HepG2 (cell line): ENCODE results near the gene ADH1B. TPM values are rescaled to one million over a fixed set of nuclear protein-coding genes. Genes with fewer than 3 reads are reported as not detected.

Experiments
- ATAC-seq: fragments of 200-7000 bp; cut with Tn5 transposase; 3 replicates; pipeline ENCODE4 v1.9.1; 2020; ENCODE audit warnings: mild to moderate bottlenecking, moderate library complexity
- BruUV-seq: library from RNA; stranded (reverse); fragments of 400-500 nt; replicated peaks from 2 replicates; lab custom pipeline; 2021; lab: Mats Ljungman, UMichigan
- CTCF ChIA-PET: fragments of 300-600 bp; formaldehyde crosslinking; extraction: SDS; loops from one replicate; lab custom pipeline; 2021; ENCODE audit warnings: low total read pairs, inconsistent platforms, low intra/inter-chr PET ratio; lab: Yijun Ruan, JAX
- POLR2A ChIA-PET: fragments of 350-600 bp; sonication (Branson Sonifier 250); formaldehyde crosslinking; loops from one replicate; lab custom pipeline; 2020; ENCODE audit warnings: antibody characterized with exemption, inconsistent platforms; lab: Yijun Ruan, JAX
- DNase-seq: peaks from one replicate; pipeline ENCODE4 v3.0.0-alpha.2; 2015; ENCODE audit warnings: low spot score
- FAIRE-seq: peaks from 3 replicates; lab custom pipeline; 2011; peaks lifted over from hg19 to GRCh38; lab: Jason Lieb, UNC
- H2AFZ ChIP-seq: one replicate; pipeline ENCODE4 v1.6.1; 2011; ENCODE audit warnings: low read length, inconsistent platforms
- H3K27ac ChIP-seq: fragments of 300-600 bp; 3 replicates; pipeline ENCODE4 v1.8.0; 2011; ENCODE audit warnings: mixed run types, mild to moderate bottlenecking, mixed read lengths, low read length, inconsistent platforms; ENCODE audit not compliant: insufficient read depth; ENCODE audit errors: extremely low read length
- H3K27me3 ChIP-seq, 2 experiments: fragments of 200-600 bp in 1 of 2; 2 replicates in 1 of 2; 3 replicates in 1 of 2; pipeline versions ENCODE4 v1.6.0 to v1.8.0; 2011; ENCODE audit warnings: low read length in 2 of 2, mild to moderate bottlenecking in 2 of 2, moderate library complexity in 2 of 2, inconsistent platforms in 1 of 2; ENCODE audit not compliant: insufficient read depth in 2 of 2, control insufficient read depth in 1 of 2
- H3K36me3 ChIP-seq, 2 experiments: fragments of 200-600 bp in 1 of 2; replicated peaks in 1 of 2; 2 replicates in 1 of 2; 3 replicates in 1 of 2; pipeline versions ENCODE4 v1.5.1 to v1.8.0; 2011; ENCODE audit warnings: low read length in 2 of 2, inconsistent platforms in 1 of 2; ENCODE audit not compliant: insufficient read depth in 2 of 2, control insufficient read depth in 1 of 2
- H3K4me1 ChIP-seq: 2 replicates; pipeline ENCODE4 v1.5.1; 2012; ENCODE audit warnings: low read length, inconsistent platforms; ENCODE audit not compliant: insufficient read depth
- H3K4me2 ChIP-seq: 2 replicates; pipeline ENCODE4 v1.6.0; 2011; ENCODE audit warnings: low read depth, low read length, inconsistent platforms
- H3K4me3 ChIP-seq, 3 experiments: fragments of 200-600 bp in 1 of 3; sonication (generic), shearing (Covaris generic) in 1 of 3; replicated peaks in 1 of 3; 2 replicates each; pipeline ENCODE4 v1.5.1; 2011 to 2016; ENCODE audit warnings: low read length in 3 of 3, inconsistent platforms in 2 of 3, low read depth in 2 of 3, mild to moderate bottlenecking in 2 of 3, control low read depth in 1 of 3, mixed read lengths in 1 of 3; ENCODE audit not compliant: insufficient read depth in 1 of 3
- H3K79me2 ChIP-seq: one replicate; pipeline ENCODE4 v1.6.1; 2011; ENCODE audit warnings: low read length, inconsistent platforms; ENCODE audit not compliant: insufficient read depth
- H3K9ac ChIP-seq: 2 replicates; pipeline ENCODE4 v1.6.0; 2011; ENCODE audit warnings: mild to moderate bottlenecking, low read depth, low read length, inconsistent platforms; ENCODE audit not compliant: insufficient read depth
- H3K9me3 ChIP-seq: 2 replicates; pipeline ENCODE4 v1.5.1; 2012; ENCODE audit warnings: mild to moderate bottlenecking, low read length
- H4K20me1 ChIP-seq: 2 replicates; pipeline ENCODE4 v1.6.0; 2011; ENCODE audit warnings: inconsistent platforms, mild to moderate bottlenecking, low read length, moderate library complexity; ENCODE audit not compliant: insufficient read depth
- ARID5B ChIP-seq: IDR thresholded peaks from 2 replicates; pipeline ENCODE4 v1.4.0; 2020; ENCODE audit warnings: mild to moderate bottlenecking, missing genetic modification reagents
- CEBPG ChIP-seq: IDR thresholded peaks from 2 replicates; pipeline ENCODE4 v1.6.1; 2016
- FOXJ3 ChIP-seq: sonication (generic); formaldehyde crosslinking; IDR thresholded peaks from 2 replicates; pipeline ENCODE4 v1.4.0; 2020; ENCODE audit warnings: missing genetic modification reagents, mild to moderate bottlenecking, borderline replicate concordance
- GATAD2A ChIP-seq: IDR thresholded peaks from 2 replicates; pipeline ENCODE4 v1.6.1; 2016
- KLF9 ChIP-seq: IDR thresholded peaks from 2 replicates; pipeline ENCODE4 v1.6.1; 2016; ENCODE audit warnings: low read depth
- LCORL ChIP-seq, 2 experiments: fragments of 450-650 bp in 1 of 2; sonication (generic) in 1 of 2; formaldehyde crosslinking in 1 of 2; IDR thresholded peaks; 2 replicates each; pipeline versions ENCODE4 v1.5.0 to v1.6.1; 2017 to 2020; ENCODE audit warnings: antibody characterized with exemption in 1 of 2, missing genetic modification reagents in 1 of 2
- MAFF ChIP-seq: IDR thresholded peaks from 2 replicates; pipeline ENCODE4 v1.6.1; 2011; ENCODE audit warnings: low read depth, low read length, improper control_type of control experiment
- MAFK ChIP-seq, 2 experiments: IDR thresholded peaks in 1 of 2; conservative IDR thresholded peaks in 1 of 2; 2 replicates each; pipeline ENCODE4 v1.6.1; 2011; ENCODE audit warnings: improper control_type of control experiment in 2 of 2, low read length in 2 of 2
- MED8 ChIP-seq: sonication (generic); formaldehyde crosslinking; IDR thresholded peaks from 2 replicates; pipeline ENCODE4 v1.8.1; 2023; ENCODE audit warnings: mild to moderate bottlenecking, missing genetic modification reagents; ENCODE audit not compliant: insufficient replicate concordance
- SAP130 ChIP-seq: IDR thresholded peaks from 2 replicates; pipeline ENCODE4 v1.6.1; 2016; ENCODE audit warnings: low read depth
- SOX5 ChIP-seq: IDR thresholded peaks from 2 replicates; pipeline ENCODE4 v1.6.1; 2016; ENCODE audit warnings: borderline replicate concordance
- TEAD3 ChIP-seq: optimal IDR thresholded peaks from 2 replicates; pipeline ENCODE3; 2016; ENCODE audit warnings: borderline replicate concordance
- TFAP4 ChIP-seq: sonication (generic); IDR thresholded peaks from 2 replicates; pipeline ENCODE4 v1.6.1; 2016; ENCODE audit warnings: low read depth, borderline replicate concordance
- WGBS: methylation state at CpG from one replicate; pipeline ENCODE4 v1.1.6; 2017; ENCODE audit warnings: low lambda C conversion rate; 5-methylcytosine and 5-hydroxymethylcytosine counted together
- in situ Hi-C: cut with HindIII; loops from 2 replicates; pipeline ENCODE4 v1.10.0; 2017; ENCODE audit warnings: low pct_unique_long_range_greater_than_20kb; ENCODE audit not compliant: extremely low pct_ligation_motif_present
- intact Hi-C: fragments of 100-400 bp; cut with micrococcal nuclease; formaldehyde crosslinking; loops from one replicate; pipeline ENCODE4 v1.10.0; 2022; ENCODE audit not compliant: unreplicated experiment
- polyA plus RNA-seq, 8 experiments: library from polyadenylated mRNA; depleted of rRNA in 3 of 8; stranded (reverse) in 7 of 8; unstranded in 1 of 8; fragments of >200 nt; fragmentation: Illumina TruSeq in 4 of 8; extraction: Trizol in 4 of 8; gene quantifications; 2 replicates each; pipeline versions ENCODE4 v1.2.1 to v1.2.3, GENCODE V29; 2011 to 2016; ENCODE audit warnings: low read depth in 4 of 8, missing spikeins in 1 of 8, mixed read lengths in 1 of 8; ENCODE audit not compliant: insufficient read depth in 1 of 8
- total RNA-seq, 5 experiments: library from RNA; depleted of rRNA; stranded (reverse); fragments of >200 nt; fragmentation: Illumina TruSeq; extraction: Trizol; gene quantifications; 2 replicates each; pipeline ENCODE4 v1.2.3, GENCODE V29; 2016; ENCODE audit warnings: low read depth in 1 of 5

ADH1B gene
- total and polyA plus RNA-seq, 2 of the 13 experiments (the other 11 are each of a cell fraction or from before 2014, with no cell fraction given) = 0.05 to 0.40 TPM

- POLR2A ChIA-PET = no interaction called here
- Histone ChIP-seq H3K4me2 (no peak overlapping the region), H3K4me3 (no peak overlapping the region), H3K4me1 (peaks cover 7% of the 10 kb centered on the region; the same call in 1 of the 2 replicates), H3K27me3 (no peaks in the 10 kb centered on the region)
- TF ChIP-seq MAFF = peak; percentile 58
- peak; percentile 32 to 75; a peak in 2 of 4 replicates for TF ChIP-seq MAFK (conservative IDR thresholded peaks at IDR 0.05 in 1 of 2, IDR thresholded peaks at IDR 0.05 in 1 of 2; ENCODE audit: low read length in 2 of 2)
- no peak for TF ChIP-seq SOX5 (CRISPR knock-in tag)
- TF ChIP-seq, all 625 proteins: peak for 2
- no peak overlapping the region for H2AFZ ChIP-seq
- no TSS peak for BruUV-seq
- 69% methylated on average over 7 of the region's 7 CpGs for WGBS
- ATAC-seq = no peak
- no peaks in the 10 kb centered on the region for H3K79me2 ChIP-seq
- H3K36me3 ChIP-seq = no peaks in the 10 kb centered on the region
- in situ Hi-C loops = no loop called here
- H3K27ac ChIP-seq = no peak overlapping the region
- DNase-seq = no peak
- no peaks in the 10 kb centered on the region for H4K20me1 ChIP-seq
- H3K9me3 ChIP-seq = no peaks in the 10 kb centered on the region
- intact Hi-C loops = no loop called here
- H3K9ac ChIP-seq = no peak overlapping the region
- FAIRE-seq = no peak
- CTCF ChIA-PET = no interaction called here
Measured at GRCh38 chr4:99301376-99302164, 19.6 kb downstream of the ADH1B start.

GRCh38 chr4:99300934-99301333, 20.3 kb downstream of the ADH1B start:
- in situ Hi-C loops = no loop called here
- CTCF ChIA-PET = no interaction called here
- peak; percentile 40 for TF ChIP-seq TEAD3
- TF ChIP-seq TFAP4 = 0 out of 2 replicates have a peak, but pooled peaks have one; percentile 12
- peak; percentile 35; the same call in 1 of the 2 replicates for TF ChIP-seq GATAD2A (CRISPR knock-in tag)
- TF ChIP-seq CEBPG (CRISPR knock-in tag) = peak; percentile 45; the same call in 1 of the 2 replicates
- peak; percentile 19; the same call in 1 of the 2 replicates for TF ChIP-seq FOXJ3 (CRISPR knock-in tag)
- no peak for TF ChIP-seq MED8 (CRISPR knock-in tag)
- no peak for TF ChIP-seq KLF9 (CRISPR knock-in tag)
- TF ChIP-seq LCORL (IDR thresholded peaks at IDR 0.05) = no peak
- peak; percentile 37; the same call in 1 of the 2 replicates for TF ChIP-seq LCORL (CRISPR knock-in tag; IDR thresholded peaks at IDR 0.05)
- 0 out of 2 replicates have a peak, but pooled peaks have one; percentile 13 for TF ChIP-seq SAP130 (CRISPR knock-in tag)
- TF ChIP-seq ARID5B (CRISPR knock-in tag) = peak; percentile 64

More at GRCh38 chr4:99300934-99301333, 20.3 kb downstream of the ADH1B start:
- WGBS = 34% methylated on average over 4 of the region's 4 CpGs
- Histone ChIP-seq H2AFZ (no peak overlapping the region), H4K20me1 (no peaks in the 10 kb centered on the region), H3K9me3 (no peaks in the 10 kb centered on the region), H3K27me3 (no peaks in the 10 kb centered on the region), H3K79me2 (no peaks in the 10 kb centered on the region), H3K9ac (no peak overlapping the region), H3K4me3 (no peak overlapping the region), H3K27ac (no peak overlapping the region), H3K4me2 (no peak overlapping the region), H3K4me1 (peaks cover 7% of the 10 kb centered on the region; the same call in 1 of the 2 replicates), H3K36me3 (no peaks in the 10 kb centered on the region)
- intact Hi-C loops = no loop called here
- DNase-seq = peak; percentile 58
- peak; percentile 73 for FAIRE-seq
- POLR2A ChIA-PET = no interaction called here
- BruUV-seq = no TSS peak
- no peak; the same call in 2 of the 3 replicates for ATAC-seq
